WI38 (cell line): ENCODE results near the gene CCNY.

Experiments used
- H3K4me3 ChIP-seq: 2 replicates; pipeline ENCODE4 v1.5.1; 2011; ENCODE audit warnings: low read depth, mild to moderate bottlenecking, control low read depth, low read length
- TF ChIP-seq, protein P1 (sequence below): IDR thresholded peaks from 2 replicates; pipeline ENCODE4 v1.5.1; 2012; ENCODE audit warnings: low read depth, mild to moderate bottlenecking, control low read depth, low read length

Gene CCNY

DNA sequence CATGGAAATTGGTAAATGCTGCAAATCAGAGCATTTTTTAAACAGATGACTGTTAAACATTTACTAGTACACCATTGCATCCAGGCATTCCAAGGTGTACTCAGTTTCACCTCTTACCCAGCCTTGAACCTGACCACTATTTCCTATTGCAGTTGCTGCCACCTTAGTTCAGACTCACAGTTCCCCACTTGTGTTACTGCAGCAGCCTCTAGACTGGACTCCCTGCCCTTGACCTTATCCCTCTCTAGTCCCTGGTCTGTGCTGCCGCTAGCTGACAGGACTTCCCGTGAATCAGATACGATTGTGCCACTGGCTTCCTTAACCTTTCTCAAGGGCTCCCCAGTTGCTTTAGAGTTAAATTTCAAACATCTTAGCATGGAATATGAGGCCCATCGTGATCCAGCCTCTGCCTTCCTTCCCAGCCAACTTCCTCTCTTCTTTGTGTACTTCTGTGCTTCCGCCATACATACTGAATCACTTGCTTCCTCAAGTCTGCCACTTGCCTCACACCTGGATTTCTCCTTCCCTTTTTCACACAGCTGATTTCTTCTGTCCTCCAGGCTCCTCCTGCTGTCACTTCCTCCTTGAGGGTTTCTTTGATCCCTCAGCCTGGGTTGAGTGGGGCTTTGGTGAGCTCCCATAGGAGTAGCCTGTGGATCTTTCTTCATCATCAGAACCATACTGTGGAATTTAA is 150.1 kb downstream of the CCNY start:
- no peak overlapping the region for H3K4me3 ChIP-seq
- TF ChIP-seq, protein P1, sequence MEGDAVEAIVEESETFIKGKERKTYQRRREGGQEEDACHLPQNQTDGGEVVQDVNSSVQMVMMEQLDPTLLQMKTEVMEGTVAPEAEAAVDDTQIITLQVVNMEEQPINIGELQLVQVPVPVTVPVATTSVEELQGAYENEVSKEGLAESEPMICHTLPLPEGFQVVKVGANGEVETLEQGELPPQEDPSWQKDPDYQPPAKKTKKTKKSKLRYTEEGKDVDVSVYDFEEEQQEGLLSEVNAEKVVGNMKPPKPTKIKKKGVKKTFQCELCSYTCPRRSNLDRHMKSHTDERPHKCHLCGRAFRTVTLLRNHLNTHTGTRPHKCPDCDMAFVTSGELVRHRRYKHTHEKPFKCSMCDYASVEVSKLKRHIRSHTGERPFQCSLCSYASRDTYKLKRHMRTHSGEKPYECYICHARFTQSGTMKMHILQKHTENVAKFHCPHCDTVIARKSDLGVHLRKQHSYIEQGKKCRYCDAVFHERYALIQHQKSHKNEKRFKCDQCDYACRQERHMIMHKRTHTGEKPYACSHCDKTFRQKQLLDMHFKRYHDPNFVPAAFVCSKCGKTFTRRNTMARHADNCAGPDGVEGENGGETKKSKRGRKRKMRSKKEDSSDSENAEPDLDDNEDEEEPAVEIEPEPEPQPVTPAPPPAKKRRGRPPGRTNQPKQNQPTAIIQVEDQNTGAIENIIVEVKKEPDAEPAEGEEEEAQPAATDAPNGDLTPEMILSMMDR, result no peak

DNA sequence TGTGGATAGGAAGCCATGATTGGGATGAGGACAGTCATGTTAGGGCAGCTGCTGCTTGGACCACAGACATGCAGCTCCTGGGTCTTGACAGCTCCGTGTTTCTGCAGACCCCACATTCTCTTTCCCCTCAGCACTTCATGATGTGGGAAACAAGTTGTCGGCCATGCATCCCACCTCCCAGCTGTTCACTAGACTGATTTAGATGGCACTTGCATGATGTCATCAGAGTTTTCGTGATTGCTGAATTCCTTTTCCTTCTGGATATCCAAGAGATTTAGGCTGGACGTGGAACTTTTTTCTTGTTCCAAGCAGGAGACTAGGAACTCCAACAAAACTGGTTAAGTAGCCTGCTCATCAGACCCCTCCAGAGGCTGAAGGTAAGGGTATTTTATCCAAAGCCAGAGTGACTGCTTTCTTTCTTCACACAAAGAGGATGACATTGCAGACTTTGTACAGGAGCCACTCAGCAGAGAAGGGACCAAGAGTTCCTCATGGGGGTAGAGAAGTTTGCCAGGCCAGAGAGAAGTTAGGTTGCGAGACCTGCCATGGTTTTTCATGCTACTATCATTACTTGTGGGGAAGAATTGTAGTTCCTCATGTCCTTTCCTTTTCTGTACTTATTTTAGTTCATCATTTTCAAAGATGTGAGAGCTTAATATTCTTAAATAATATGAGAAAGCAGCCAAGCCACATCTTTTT is 151.2 kb downstream of the CCNY start:
- H3K4me3 ChIP-seq, result no peak overlapping the region
- TF ChIP-seq, protein P1, result no peak

DNA sequence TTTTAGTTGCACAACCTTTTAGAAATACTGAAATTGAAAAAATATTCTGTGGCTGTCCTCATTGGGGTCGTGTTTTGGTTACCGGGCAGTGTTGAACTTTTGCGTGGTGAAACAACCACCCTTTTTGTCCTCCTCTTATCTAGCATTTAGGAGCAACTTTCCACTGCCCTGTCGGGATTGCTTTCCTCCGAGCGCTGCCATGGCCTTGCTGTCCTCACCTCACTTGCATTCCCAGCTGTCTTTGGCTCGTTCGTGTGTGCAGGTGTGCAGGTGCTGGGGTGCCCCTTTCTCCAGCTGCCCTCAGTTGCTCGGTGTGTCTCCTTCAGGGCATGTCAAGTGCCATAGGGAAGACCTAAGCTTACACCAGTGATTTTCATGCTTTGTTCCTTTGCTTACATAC is 151.9 kb downstream of the CCNY start:
- H3K4me3 ChIP-seq, result no peak overlapping the region
- TF ChIP-seq, protein P1, result no peak

DNA sequence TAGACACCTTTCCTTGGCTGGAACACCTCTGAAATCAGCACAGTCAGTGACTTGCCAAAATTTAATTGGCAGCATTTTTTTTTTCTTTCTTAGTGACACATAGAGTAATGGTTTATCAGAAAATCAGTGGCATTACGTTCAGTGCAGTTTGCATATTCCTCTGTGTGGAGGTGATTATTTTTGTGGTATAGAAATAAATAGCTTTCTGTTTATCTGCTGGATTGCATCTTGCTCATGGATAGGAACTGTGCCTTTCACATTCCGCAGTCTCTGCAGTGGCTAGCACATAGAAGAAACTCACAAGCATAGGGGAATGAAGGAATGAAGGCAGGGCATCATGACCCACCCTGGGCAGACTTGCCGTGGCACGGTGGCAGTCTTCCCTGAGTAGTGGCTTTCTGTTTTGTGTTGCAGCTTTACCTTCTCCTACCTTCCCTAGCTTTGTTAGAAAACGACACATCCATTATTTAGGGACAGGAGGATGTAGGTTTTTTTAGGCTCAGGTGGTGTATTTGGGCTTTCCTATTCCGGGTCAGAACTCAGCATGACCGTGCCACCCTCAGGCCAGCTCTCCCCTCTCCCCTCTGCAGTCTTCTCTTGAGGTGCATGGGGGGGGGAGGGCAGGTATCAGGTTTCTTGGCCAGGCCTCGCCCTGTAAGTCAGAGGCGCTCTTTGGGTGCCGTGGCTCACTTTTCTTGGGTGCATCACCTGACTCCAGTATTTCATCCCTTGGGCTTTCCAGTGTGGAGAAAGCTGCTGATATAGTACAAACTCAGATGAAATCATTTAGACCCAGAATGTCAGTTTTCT is 156.3 kb downstream of the CCNY start:
- TF ChIP-seq, protein P1, result no peak
- no peak overlapping the region for H3K4me3 ChIP-seq

DNA sequence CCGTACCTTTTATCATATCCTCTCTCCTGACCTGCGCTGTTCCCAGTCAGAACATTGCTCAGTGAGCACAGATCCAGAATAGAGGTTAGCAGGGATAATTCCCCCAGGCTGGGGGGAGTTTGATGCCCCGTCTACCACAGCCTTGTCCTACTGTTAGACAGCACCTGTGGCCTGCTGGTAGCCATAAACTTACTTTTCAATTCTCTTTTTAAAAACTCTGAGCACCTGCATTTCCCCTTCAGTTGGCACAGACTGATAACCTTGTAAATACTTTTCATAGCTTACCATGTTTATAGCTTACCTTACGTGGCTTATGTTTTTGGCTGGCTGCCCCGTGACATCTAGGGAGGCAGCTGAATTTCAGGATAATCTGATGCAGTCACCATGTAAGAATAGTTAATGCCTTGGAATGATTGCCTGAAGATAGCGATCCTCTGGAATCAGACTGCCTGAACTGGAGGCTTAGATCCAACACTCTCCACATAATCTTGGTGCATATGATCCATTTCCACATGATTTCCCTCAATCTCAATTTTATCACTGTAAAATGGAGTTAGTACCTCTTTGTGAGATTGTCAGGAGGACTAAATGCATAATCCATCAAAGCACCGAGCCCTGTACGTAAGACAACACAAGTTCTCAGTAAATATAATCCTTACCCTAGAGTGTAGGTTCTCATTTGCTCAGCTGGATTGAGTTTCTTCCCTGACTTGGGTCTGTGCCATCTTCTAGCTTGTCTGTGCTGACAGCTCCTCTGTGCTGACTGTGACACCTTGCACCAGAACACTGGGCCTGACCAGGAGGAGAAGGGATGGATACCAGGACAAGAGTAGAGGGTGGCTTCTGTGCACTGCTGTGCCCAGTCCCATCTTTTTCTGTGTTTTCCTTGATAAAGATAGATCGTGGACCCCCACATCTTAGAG is 157.1 kb downstream of the CCNY start:
- TF ChIP-seq, protein P1, result no peak
- no peak overlapping the region for H3K4me3 ChIP-seq

DNA sequence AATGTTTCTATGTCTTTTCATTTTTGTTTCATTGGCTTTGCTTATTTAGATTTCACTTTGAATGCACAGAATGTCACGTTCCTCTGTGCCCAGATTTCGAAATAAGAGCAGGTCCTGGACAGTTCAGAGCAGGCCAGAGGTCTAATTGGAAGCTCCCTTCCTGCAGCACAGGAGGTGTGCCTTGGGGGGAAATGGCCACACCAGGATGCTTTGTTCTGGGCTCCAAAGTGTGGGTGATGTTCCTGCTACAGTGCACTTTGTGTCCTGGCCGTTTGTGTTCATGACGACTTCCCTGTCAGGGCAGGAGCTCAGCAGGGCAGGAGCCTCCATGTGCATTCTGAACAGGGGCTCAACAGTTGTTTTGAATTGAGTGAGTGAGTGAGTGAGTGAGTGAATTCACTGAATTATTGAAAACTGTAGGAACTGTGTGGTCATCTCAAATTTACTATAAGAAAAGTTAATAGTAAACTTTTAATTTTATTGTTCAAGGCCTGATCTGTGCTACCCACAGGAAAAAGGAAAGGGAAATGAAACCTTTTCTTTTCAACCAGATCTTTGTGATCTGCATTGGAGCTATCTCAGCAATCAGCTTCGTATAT is 159.3 kb downstream of the CCNY start:
- no peak overlapping the region for H3K4me3 ChIP-seq
- TF ChIP-seq, protein P1, result no peak
